ENCODE results near the gene MAPKAP1. TPM values are rescaled to one million over a fixed set of nuclear protein-coding genes. Genes with fewer than 3 reads are reported as not detected.

MAPKAP1 gene
- total RNA-seq, 1 experiment from 2014 or later, result 55.5 TPM

DNA sequence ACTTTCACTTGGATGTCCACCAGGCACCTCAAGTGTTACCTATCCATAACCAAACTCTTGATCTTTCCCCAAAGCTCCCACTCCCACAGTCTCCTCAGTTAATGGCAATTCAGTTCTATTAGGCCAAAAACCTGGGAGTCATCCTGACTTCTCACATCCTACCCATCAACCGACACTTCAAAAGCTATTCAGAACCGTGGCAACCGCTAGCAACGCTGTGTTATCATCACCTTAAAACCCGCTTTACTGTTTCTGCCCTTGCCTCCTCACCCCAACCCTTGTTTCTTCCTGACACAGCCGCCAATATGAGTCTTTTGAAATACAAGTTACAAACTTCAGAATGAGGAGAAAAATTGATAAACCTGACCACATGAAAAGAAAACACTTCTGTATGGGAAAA is 46.5 kb downstream of the MAPKAP1 start:
- H3K36me3 Mint-ChIP-seq (ENCODE audit: insufficient read depth, unreplicated experiment), result no peaks in the 10 kb centered on the region
- no peak overlapping the region for H3K4me3 Mint-ChIP-seq (ENCODE audit: low read depth, unreplicated experiment)
- H3K27me3 Mint-ChIP-seq (ENCODE audit: unreplicated experiment), result no peaks in the 10 kb centered on the region
- DNase-seq, result no peak
- peaks cover 12% of the 10 kb centered on the region for H3K4me1 Mint-ChIP-seq (ENCODE audit: low read depth, unreplicated experiment)
- no peak overlapping the region for H3K27ac Mint-ChIP-seq (ENCODE audit: unreplicated experiment)
- intact Hi-C loops (cut with micrococcal nuclease; ENCODE audit: unreplicated experiment), result no loop called here
- BruUV-seq (replicated peaks), result no TSS peak
- CTCF ChIA-PET, result no interaction called here
- TF ChIP-seq, protein P1, sequence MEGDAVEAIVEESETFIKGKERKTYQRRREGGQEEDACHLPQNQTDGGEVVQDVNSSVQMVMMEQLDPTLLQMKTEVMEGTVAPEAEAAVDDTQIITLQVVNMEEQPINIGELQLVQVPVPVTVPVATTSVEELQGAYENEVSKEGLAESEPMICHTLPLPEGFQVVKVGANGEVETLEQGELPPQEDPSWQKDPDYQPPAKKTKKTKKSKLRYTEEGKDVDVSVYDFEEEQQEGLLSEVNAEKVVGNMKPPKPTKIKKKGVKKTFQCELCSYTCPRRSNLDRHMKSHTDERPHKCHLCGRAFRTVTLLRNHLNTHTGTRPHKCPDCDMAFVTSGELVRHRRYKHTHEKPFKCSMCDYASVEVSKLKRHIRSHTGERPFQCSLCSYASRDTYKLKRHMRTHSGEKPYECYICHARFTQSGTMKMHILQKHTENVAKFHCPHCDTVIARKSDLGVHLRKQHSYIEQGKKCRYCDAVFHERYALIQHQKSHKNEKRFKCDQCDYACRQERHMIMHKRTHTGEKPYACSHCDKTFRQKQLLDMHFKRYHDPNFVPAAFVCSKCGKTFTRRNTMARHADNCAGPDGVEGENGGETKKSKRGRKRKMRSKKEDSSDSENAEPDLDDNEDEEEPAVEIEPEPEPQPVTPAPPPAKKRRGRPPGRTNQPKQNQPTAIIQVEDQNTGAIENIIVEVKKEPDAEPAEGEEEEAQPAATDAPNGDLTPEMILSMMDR (IDR thresholded peaks at IDR 0.05; ENCODE audit: unreplicated experiment), result no peak
- H3K9me3 Mint-ChIP-seq (ENCODE audit: low read depth, unreplicated experiment), result no peaks in the 10 kb centered on the region

DNA sequence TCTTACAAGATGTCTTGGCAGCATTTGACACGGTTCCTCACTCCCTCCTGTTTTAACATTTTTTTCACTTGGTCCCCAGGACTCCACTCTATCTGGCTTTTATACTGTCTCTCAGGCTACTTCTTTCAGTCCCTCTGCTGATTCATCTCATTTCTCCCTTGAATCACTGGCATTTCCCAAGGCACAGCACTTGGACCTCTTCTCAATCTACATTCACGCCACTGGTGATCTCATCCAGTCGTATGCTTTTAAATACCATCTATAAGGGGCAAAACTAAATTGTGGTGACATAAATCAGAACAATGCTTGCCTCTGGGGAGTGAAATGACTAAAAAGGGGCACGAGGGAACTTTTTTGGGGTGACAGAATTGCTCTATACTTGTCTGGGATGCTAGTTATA is 47.1 kb downstream of the MAPKAP1 start:
- CTCF ChIA-PET, result no interaction called here
- Mint-ChIP-seq H3K4me1 (ENCODE audit: low read depth, unreplicated experiment) (peaks cover 12% of the 10 kb centered on the region), H3K9me3 (ENCODE audit: low read depth, unreplicated experiment) (no peaks in the 10 kb centered on the region), H3K27ac (ENCODE audit: unreplicated experiment) (no peak overlapping the region), H3K36me3 (ENCODE audit: insufficient read depth, unreplicated experiment) (no peaks in the 10 kb centered on the region), H3K27me3 (ENCODE audit: unreplicated experiment) (no peaks in the 10 kb centered on the region), H3K4me3 (ENCODE audit: low read depth, unreplicated experiment) (no peak overlapping the region)
- DNase-seq, result no peak
- TF ChIP-seq, protein P1 (IDR thresholded peaks at IDR 0.05; ENCODE audit: unreplicated experiment), result no peak
- intact Hi-C loops (cut with micrococcal nuclease; ENCODE audit: unreplicated experiment), result no loop called here
- BruUV-seq (replicated peaks), result no TSS peak

DNA sequence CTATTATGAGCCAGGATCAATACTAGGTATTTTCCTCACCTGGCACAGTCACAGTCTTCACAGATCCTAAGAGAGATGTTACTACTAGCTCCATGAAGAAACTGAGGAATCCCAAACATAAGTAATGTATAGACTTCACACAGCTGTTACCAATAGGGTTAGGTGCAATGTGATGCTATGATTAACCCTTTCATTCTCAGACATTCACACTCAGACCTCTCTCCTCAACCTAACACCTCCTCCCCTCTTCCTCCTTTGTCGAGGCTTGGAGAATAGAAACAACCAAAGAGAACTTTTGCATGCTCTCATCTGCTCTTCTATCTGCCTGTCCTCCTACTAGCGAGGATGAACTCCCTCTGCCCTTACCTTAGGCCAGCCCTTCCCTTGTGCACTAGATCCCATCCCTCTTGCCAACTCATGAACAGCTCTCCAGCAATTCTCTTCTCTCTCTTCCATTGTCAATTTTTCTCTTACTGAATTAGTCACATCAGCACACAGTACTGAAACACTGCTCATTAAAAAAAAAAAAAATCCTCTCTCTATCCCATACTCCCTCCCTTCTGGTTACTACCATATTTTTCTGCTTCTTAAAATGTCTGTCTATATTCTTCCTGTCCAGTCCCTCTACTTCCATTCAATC is 47.7 kb downstream of the MAPKAP1 start:
- Mint-ChIP-seq H3K4me3 (ENCODE audit: low read depth, unreplicated experiment) (no peak overlapping the region), H3K36me3 (ENCODE audit: insufficient read depth, unreplicated experiment) (no peaks in the 10 kb centered on the region), H3K9me3 (ENCODE audit: low read depth, unreplicated experiment) (no peaks in the 10 kb centered on the region), H3K27ac (ENCODE audit: unreplicated experiment) (no peak overlapping the region), H3K4me1 (ENCODE audit: low read depth, unreplicated experiment) (peaks cover 12% of the 10 kb centered on the region), H3K27me3 (ENCODE audit: unreplicated experiment) (no peaks in the 10 kb centered on the region)
- TF ChIP-seq, protein P1 (IDR thresholded peaks at IDR 0.05; ENCODE audit: unreplicated experiment), result no peak
- intact Hi-C loops (cut with micrococcal nuclease; ENCODE audit: unreplicated experiment), result no loop called here
- DNase-seq, result no peak
- CTCF ChIA-PET, result interaction anchor here (0.7 kb wide), 1 partner anchor 170 kb away, joined by 3 read pairs; no protein-coding TSS in a partner anchor
- BruUV-seq (replicated peaks), result no TSS peak

DNA sequence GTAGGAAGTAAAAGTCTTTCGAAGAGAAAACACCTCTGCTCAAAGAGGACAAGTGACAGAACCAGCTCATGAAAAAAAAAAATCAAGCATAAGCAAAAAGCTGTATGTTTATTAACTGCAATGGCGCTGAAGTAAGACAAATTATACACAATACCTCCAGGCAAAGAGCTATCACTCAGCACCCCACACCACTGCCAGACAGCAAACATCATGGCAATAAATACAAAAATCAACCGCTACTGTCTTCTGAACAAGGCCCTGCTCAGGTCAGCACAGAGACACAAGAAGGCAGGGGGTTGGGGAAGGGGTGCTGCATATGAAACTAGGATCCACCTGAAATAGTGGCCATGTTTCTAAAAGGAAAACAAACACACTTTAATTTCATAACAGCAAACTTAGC is 50.4 kb downstream of the MAPKAP1 start:
- DNase-seq, result no peak
- H3K4me3 Mint-ChIP-seq (ENCODE audit: low read depth, unreplicated experiment), result no peak overlapping the region
- H3K36me3 Mint-ChIP-seq (ENCODE audit: insufficient read depth, unreplicated experiment), result no peaks in the 10 kb centered on the region
- BruUV-seq (replicated peaks), result no TSS peak
- no peaks in the 10 kb centered on the region for H3K27me3 Mint-ChIP-seq (ENCODE audit: unreplicated experiment)
- TF ChIP-seq, protein P1 (IDR thresholded peaks at IDR 0.05; ENCODE audit: unreplicated experiment), result no peak
- CTCF ChIA-PET, result no interaction called here
- intact Hi-C loops (cut with micrococcal nuclease; ENCODE audit: unreplicated experiment), result no loop called here
- no peak overlapping the region for H3K27ac Mint-ChIP-seq (ENCODE audit: unreplicated experiment)
- no peaks in the 10 kb centered on the region for H3K4me1 Mint-ChIP-seq (ENCODE audit: low read depth, unreplicated experiment)
- no peaks in the 10 kb centered on the region for H3K9me3 Mint-ChIP-seq (ENCODE audit: low read depth, unreplicated experiment)

Data from Calu3 (cell line).